Trophoblast cell (in vitro differentiated cells and primary cell): ENCODE results near the gene PPP1R14D.

Source experiments
- DNase-seq, 2 donors: peaks; one replicate each; pipeline ENCODE4 v3.0.0-alpha.2; 2016
- H2AFZ ChIP-seq: 2 replicates; pipeline ENCODE4 v1.6.1; 2013; ENCODE audit warnings: low read length, moderate library complexity, mild to moderate bottlenecking; ENCODE audit not compliant: insufficient read depth, poor library complexity
- H2AK5ac ChIP-seq: 2 replicates; pipeline ENCODE4 v1.6.1; 2013; ENCODE audit warnings: mild to moderate bottlenecking, low read length
- H2BK120ac ChIP-seq: 2 replicates; pipeline ENCODE4 v1.6.1; 2013; ENCODE audit warnings: low read length, mild to moderate bottlenecking, moderate library complexity; ENCODE audit not compliant: insufficient read depth, poor library complexity
- H2BK12ac ChIP-seq: 2 replicates; pipeline ENCODE4 v1.6.1; 2013; ENCODE audit warnings: mild to moderate bottlenecking, low read length, moderate library complexity
- H2BK5ac ChIP-seq: 2 replicates; pipeline ENCODE4 v1.6.1; 2013; ENCODE audit warnings: low read length, low read depth, moderate library complexity, mild to moderate bottlenecking; ENCODE audit not compliant: poor library complexity
- H3K14ac ChIP-seq: 2 replicates; pipeline ENCODE4 v1.6.1; 2013; ENCODE audit warnings: mild to moderate bottlenecking, low read length
- H3K18ac ChIP-seq: 2 replicates; pipeline ENCODE4 v1.6.1; 2013; ENCODE audit warnings: mild to moderate bottlenecking, low read length
- H3K23ac ChIP-seq: 2 replicates; pipeline ENCODE4 v1.6.1; 2013; ENCODE audit warnings: low read length
- H3K27ac ChIP-seq: 2 replicates; pipeline ENCODE4 v1.5.1; 2013; ENCODE audit warnings: low read depth, mild to moderate bottlenecking, inconsistent platforms, low read length, moderate library complexity
- H3K27me3 ChIP-seq: 2 replicates; pipeline ENCODE4 v1.6.1; 2013; ENCODE audit warnings: inconsistent platforms, mild to moderate bottlenecking, low read length, moderate library complexity; ENCODE audit not compliant: insufficient read depth
- H3K36me3 ChIP-seq, 2 experiments: 1 replicate in 1 of 2; 2 replicates in 1 of 2; pipeline ENCODE4 v1.6.1; 2013; ENCODE audit warnings: low read length in 2 of 2, mild to moderate bottlenecking in 2 of 2, moderate library complexity in 1 of 2; ENCODE audit not compliant: insufficient read depth in 2 of 2, control insufficient read depth in 1 of 2
- H3K4ac ChIP-seq: 2 replicates; pipeline ENCODE4 v1.6.1; 2013; ENCODE audit warnings: low read depth, mild to moderate bottlenecking, low read length, moderate library complexity
- H3K4me1 ChIP-seq, 2 experiments: 1 replicate in 1 of 2; 2 replicates in 1 of 2; pipeline ENCODE4 v1.6.1; 2013; ENCODE audit warnings: low read length in 2 of 2, mild to moderate bottlenecking in 2 of 2, moderate library complexity in 1 of 2; ENCODE audit not compliant: insufficient read depth in 2 of 2, control insufficient read depth in 1 of 2
- H3K4me2 ChIP-seq: 2 replicates; pipeline ENCODE4 v1.6.1; 2013; ENCODE audit warnings: inconsistent platforms, mild to moderate bottlenecking, low read length, moderate library complexity
- H3K4me3 ChIP-seq: 2 replicates; pipeline ENCODE4 v1.5.1; 2013; ENCODE audit warnings: mild to moderate bottlenecking, low read depth, low read length, inconsistent platforms
- H3K79me1 ChIP-seq: one replicate; pipeline ENCODE4 v1.6.1; 2013; ENCODE audit warnings: low read length
- H3K79me2 ChIP-seq: 2 replicates; pipeline ENCODE4 v1.6.1; 2013; ENCODE audit warnings: low read length, mild to moderate bottlenecking; ENCODE audit not compliant: control insufficient read depth, insufficient read depth, poor library complexity
- H3K9ac ChIP-seq: 2 replicates; pipeline ENCODE4 v1.6.1; 2013; ENCODE audit warnings: mild to moderate bottlenecking, low read length
- H3K9me3 ChIP-seq: 2 replicates; pipeline ENCODE4 v1.6.1; 2013; ENCODE audit warnings: low read depth, mild to moderate bottlenecking, control low read depth, inconsistent platforms, low read length; ENCODE audit not compliant: insufficient read depth
- H4K12ac ChIP-seq: 2 replicates; pipeline ENCODE4 v1.6.1; 2013; ENCODE audit warnings: low read depth, mild to moderate bottlenecking, low read length, moderate library complexity
- H4K8ac ChIP-seq: 2 replicates; pipeline ENCODE4 v1.6.1; 2013; ENCODE audit warnings: low read depth, mild to moderate bottlenecking, low read length, moderate library complexity
- H4K91ac ChIP-seq: one replicate; pipeline ENCODE4 v1.6.1; 2013; ENCODE audit warnings: low read depth, mild to moderate bottlenecking, low read length, moderate library complexity
- WGBS: extraction: QIAGEN DNeasy Blood & Tissue Kit; methylation state at CpG from one replicate; pipeline ENCODE4 v1.1.7; 2013; ENCODE audit warnings: missing lambda C conversion rate; ENCODE audit not compliant: insufficient read length, insufficient coverage; ENCODE audit errors: extremely low coverage; 5-methylcytosine and 5-hydroxymethylcytosine counted together

The PPP1R14D gene

DNA sequence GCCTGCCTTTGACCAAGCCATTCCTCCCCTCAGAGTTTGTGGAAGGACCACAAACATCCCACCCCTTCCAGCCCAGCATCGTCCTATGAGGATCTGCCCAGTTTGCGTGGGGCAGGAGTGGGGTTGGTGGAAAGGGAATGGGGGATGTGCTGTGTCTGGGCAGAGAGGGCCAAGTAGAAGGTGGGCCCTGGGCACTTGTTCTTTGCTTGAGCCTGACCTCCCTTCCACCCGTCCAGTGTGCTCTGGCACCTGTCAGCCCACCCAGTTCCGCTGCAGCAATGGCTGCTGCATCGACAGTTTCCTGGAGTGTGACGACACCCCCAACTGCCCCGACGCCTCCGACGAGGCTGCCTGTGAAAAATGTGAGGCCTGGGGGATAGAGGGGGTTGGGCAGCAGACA is 25.7 kb upstream of the PPP1R14D start:
- Histone ChIP-seq H3K27ac (no peak overlapping the region), H3K79me1 (peaks cover 7% of the 10 kb centered on the region), H3K4me3 (no peak overlapping the region), H3K36me3 (peaks cover 61 to 69% of the 10 kb centered on the region in 2 experiments), H2BK12ac (no peak overlapping the region), H3K4ac (no peak overlapping the region), H3K4me1 (peaks cover 12 to 13% of the 10 kb centered on the region in 2 experiments), H4K91ac (no peak overlapping the region), H2AFZ (no peak overlapping the region), H3K4me2 (no peak overlapping the region), H3K18ac (no peak overlapping the region), H4K12ac (no peak overlapping the region), H3K23ac (no peak overlapping the region), H2BK5ac (no peak overlapping the region), H3K9me3 (no peaks in the 10 kb centered on the region), H3K27me3 (no peaks in the 10 kb centered on the region), H3K9ac (no peak overlapping the region), H3K14ac (no peak overlapping the region), H4K8ac (no peak overlapping the region), H2BK120ac (no peak overlapping the region), H2AK5ac (no peak overlapping the region), H3K79me2 (no peaks in the 10 kb centered on the region)
- no peak for DNase-seq
- no CpG with 5 or more reads among the region's 10 CpGs for WGBS

DNA sequence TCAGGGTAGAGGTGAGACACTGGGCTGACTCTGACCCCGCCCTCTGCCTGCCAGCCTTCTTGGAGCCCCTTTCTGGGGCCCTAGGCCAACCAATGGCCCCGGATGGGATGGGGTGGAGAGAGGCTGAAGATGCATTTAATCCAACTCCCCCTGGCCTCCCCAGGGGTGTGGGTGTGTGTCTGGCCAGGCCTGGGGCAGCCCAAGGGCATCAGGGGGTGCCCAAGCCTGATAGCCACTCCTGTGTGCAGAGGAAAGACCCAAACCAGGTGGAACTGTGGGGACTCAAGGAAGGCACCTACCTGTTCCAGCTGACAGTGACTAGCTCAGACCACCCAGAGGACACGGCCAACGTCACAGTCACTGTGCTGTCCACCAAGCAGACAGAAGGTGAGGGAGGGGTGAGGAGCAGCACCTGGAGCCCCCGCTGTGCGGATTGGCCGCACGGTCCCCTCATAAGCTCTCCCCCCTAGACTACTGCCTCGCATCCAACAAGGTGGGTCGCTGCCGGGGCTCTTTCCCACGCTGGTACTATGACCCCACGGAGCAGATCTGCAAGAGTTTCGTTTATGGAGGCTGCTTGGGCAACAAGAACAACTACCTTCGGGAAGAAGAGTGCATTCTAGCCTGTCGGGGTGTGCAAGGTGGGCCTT is 24.9 kb upstream of the PPP1R14D start:
- no peak overlapping the region for H2BK5ac ChIP-seq
- no peaks in the 10 kb centered on the region for H3K27me3 ChIP-seq
- no peak overlapping the region for H3K4me2 ChIP-seq
- no peak overlapping the region for H3K4me3 ChIP-seq
- DNase-seq: no peak
- no peak overlapping the region for H2BK12ac ChIP-seq
- peak overlapping the region; percentile 19 for H3K18ac ChIP-seq
- H2BK120ac ChIP-seq: no peak overlapping the region
- H4K12ac ChIP-seq: no peak overlapping the region
- no peak overlapping the region for H3K27ac ChIP-seq
- no peaks in the 10 kb centered on the region for H3K9me3 ChIP-seq
- no peaks in the 10 kb centered on the region for H3K79me2 ChIP-seq
- no peak overlapping the region for H4K91ac ChIP-seq
- no peak overlapping the region for H3K23ac ChIP-seq
- H4K8ac ChIP-seq: no peak overlapping the region
- peaks cover 12 to 13% of the 10 kb centered on the region in 2 experiments for H3K4me1 ChIP-seq
- no peak overlapping the region for H2AFZ ChIP-seq
- WGBS: no CpG with 5 or more reads among the region's 16 CpGs
- H2AK5ac ChIP-seq: no peak overlapping the region
- no peak overlapping the region for H3K14ac ChIP-seq
- H3K4ac ChIP-seq: no peak overlapping the region
- H3K36me3 ChIP-seq: peaks cover 56 to 64% of the 10 kb centered on the region in 2 experiments
- peaks cover 7% of the 10 kb centered on the region for H3K79me1 ChIP-seq
- no peak overlapping the region for H3K9ac ChIP-seq

DNA sequence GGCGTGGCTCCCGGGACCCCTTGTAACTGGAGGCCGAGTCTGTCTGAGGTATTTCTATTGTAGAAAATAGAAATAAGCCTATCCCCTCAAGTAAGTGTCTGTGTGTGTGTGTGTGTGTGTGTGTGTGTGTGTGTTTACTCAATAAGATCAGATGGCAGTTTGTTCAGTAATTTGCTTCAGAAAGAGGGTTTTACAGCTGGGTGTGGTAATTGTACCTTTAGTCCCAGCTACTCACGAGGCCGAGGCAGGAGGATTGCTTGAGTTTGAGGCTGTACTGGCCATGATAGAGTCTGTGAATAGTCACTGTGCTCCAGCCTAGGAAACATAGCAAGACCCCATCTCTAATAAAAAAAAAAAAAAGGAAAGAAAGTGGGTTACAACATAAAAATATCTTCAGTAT is 24.0 kb upstream of the PPP1R14D start:
- Histone ChIP-seq H3K4ac (no peak overlapping the region), H3K4me2 (no peak overlapping the region), H2AFZ (no peak overlapping the region), H3K14ac (no peak overlapping the region), H2AK5ac (no peak overlapping the region), H2BK120ac (no peak overlapping the region), H3K27ac (no peak overlapping the region), H4K91ac (no peak overlapping the region), H3K4me3 (no peak overlapping the region), H4K12ac (no peak overlapping the region), H3K18ac (no peak overlapping the region), H3K4me1 (peaks cover 14 to 15% of the 10 kb centered on the region in 2 experiments), H3K23ac (no peak overlapping the region), H3K27me3 (no peaks in the 10 kb centered on the region), H3K79me2 (no peaks in the 10 kb centered on the region), H3K79me1 (peaks cover 7% of the 10 kb centered on the region), H3K9me3 (no peaks in the 10 kb centered on the region), H4K8ac (no peak overlapping the region), H3K9ac (no peak overlapping the region), H3K36me3 (peaks cover 56 to 64% of the 10 kb centered on the region in 2 experiments), H2BK12ac (no peak overlapping the region), H2BK5ac (no peak overlapping the region)
- DNase-seq: no peak
- WGBS: no CpG with 5 or more reads among the region's 5 CpGs

DNA sequence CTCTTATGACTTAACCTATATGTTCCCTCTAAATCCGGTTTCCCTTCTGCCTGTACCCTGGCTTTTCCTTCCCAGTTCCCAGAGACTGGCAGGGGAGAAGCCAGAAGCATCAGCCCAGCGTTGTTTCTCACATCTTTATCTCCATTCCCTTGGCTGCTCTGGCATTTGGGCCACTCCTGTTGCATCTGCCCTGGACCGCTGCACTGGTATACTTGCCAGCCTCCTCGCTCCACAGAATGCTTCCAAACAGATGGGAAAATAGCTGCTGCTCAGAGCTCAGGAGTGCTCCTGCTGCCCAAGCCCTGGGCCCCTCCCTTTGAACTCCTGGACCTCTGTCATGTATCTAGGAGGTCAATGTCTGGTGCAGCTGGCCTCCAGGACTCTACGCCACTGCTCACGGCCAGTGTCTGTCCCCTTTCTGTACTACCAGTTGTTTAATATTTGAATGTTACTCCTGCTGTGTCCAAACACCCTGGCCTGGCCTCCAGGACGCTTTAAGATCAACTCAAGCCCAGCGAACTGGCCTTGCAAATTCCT is 22.1 kb upstream of the PPP1R14D start:
- H3K79me1 ChIP-seq: peaks cover 11% of the 10 kb centered on the region
- no peak overlapping the region for H2BK5ac ChIP-seq
- H3K79me2 ChIP-seq: peaks cover 9% of the 10 kb centered on the region
- no peak overlapping the region for H3K18ac ChIP-seq
- no peak overlapping the region for H2AK5ac ChIP-seq
- H2AFZ ChIP-seq: no peak overlapping the region
- H3K9me3 ChIP-seq: no peaks in the 10 kb centered on the region
- H3K23ac ChIP-seq: no peak overlapping the region
- H3K27me3 ChIP-seq: no peaks in the 10 kb centered on the region
- H4K8ac ChIP-seq: no peak overlapping the region
- no peak overlapping the region for H3K4ac ChIP-seq
- DNase-seq: no peak
- peaks cover 16 to 20% of the 10 kb centered on the region in 2 experiments for H3K4me1 ChIP-seq
- no peak overlapping the region for H2BK12ac ChIP-seq
- no peak overlapping the region for H3K4me2 ChIP-seq
- H3K4me3 ChIP-seq: no peak overlapping the region
- H3K36me3 ChIP-seq: peaks cover 40 to 51% of the 10 kb centered on the region in 2 experiments
- H4K91ac ChIP-seq: no peak overlapping the region
- no peak overlapping the region for H4K12ac ChIP-seq
- no peak overlapping the region for H2BK120ac ChIP-seq
- H3K14ac ChIP-seq: no peak overlapping the region
- no peak overlapping the region for H3K27ac ChIP-seq
- H3K9ac ChIP-seq: no peak overlapping the region
- no CpG with 5 or more reads among the region's 8 CpGs for WGBS
